RWPE1 (cell line): Measurements from ENCODE around the gene OBP2A.
"Not testable (repeated sequence)": the region's sequence is repeated elsewhere in the genome, so short reads cannot be mapped to it uniquely, and the experiment has no call there.

Experiments
- CTCF ChIA-PET: fragments of 350-600 bp; sonication (Branson Sonifier 250); formaldehyde crosslinking; extraction: SDS; loops from one replicate; lab custom pipeline; 2021; lab: Yijun Ruan, JAX
- POLR2A ChIA-PET: fragments of 400-600 bp; formaldehyde crosslinking; extraction: SDS; loops from one replicate; lab custom pipeline; 2020; ENCODE audit warnings: antibody characterized with exemption; ENCODE audit not compliant: low non-redundant PET; lab: Yijun Ruan, JAX
- DNase-seq: peaks from one replicate; pipeline ENCODE4 v3.0.0; 2012; ENCODE audit warnings: low spot score
- H3K27ac ChIP-seq: fragments of 450-650 bp; 2 replicates; pipeline ENCODE4 v1.5.1; 2017
- CTCF ChIP-seq: fragments of 450-650 bp; conservative IDR thresholded peaks from 2 replicates; pipeline ENCODE4 v1.5.1; 2017; ENCODE audit warnings: low read depth, mild to moderate bottlenecking

OBP2A gene

GRCh38 chr9:135533113-135533512 lies 12.8 kb upstream of the OBP2A start:
- DNase-seq, result no peak
- H3K27ac ChIP-seq, result no peak overlapping the region
- CTCF ChIA-PET, result interaction anchor here (0.6 to 2.0 kb wide), 3 partner anchors 28 to 242 kb away, joined by 3 to 12 read pairs (median 4); no protein-coding TSS in a partner anchor
- no peak for TF ChIP-seq CTCF
- POLR2A ChIA-PET, result no interaction called here

- ChIA-PET POLR2A (no interaction called here), CTCF (interaction anchor here (0.6 to 2.0 kb wide), 3 partner anchors 29 to 243 kb away, joined by 3 to 12 read pairs (median 4); no protein-coding TSS in a partner anchor)
- no peak for DNase-seq
- no peak overlapping the region for H3K27ac ChIP-seq
- TF ChIP-seq CTCF, result no peak
These were observed 12.3 kb upstream of the OBP2A start for GRCh38 chr9:135533674-135534073.

GRCh38 chr9:135534192-135534711 lies 11.7 kb upstream of the OBP2A start:
- DNase-seq, H3K27ac ChIP-seq, POLR2A ChIA-PET: not testable (repeated sequence)
- CTCF ChIA-PET, result interaction anchor here (2.0 kb wide), 1 partner anchor 30 kb away, joined by 12 read pairs; no protein-coding TSS in a partner anchor

GRCh38 chr9:135534826-135535225 lies 11.1 kb upstream of the OBP2A start:
- CTCF ChIA-PET, result interaction anchor here (2.0 kb wide), 1 partner anchor 30 kb away, joined by 12 read pairs; no protein-coding TSS in a partner anchor
- DNase-seq, POLR2A ChIA-PET, H3K27ac ChIP-seq: not testable (repeated sequence)

- POLR2A ChIA-PET, CTCF ChIA-PET, DNase-seq: not testable (repeated sequence)
These were observed 10.3 kb upstream of the OBP2A start for GRCh38 chr9:135535631-135536030.

GRCh38 chr9:135536216-135536615 lies 9.7 kb upstream of the OBP2A start:
- POLR2A ChIA-PET, result no interaction called here
- no peak overlapping the region for H3K27ac ChIP-seq
- no peak for DNase-seq
- CTCF ChIA-PET, result no interaction called here
- TF ChIP-seq CTCF, result no peak

More at GRCh38 chr9:135535631-135536030, 10.3 kb upstream of the OBP2A start:
- not testable (repeated sequence) for H3K27ac ChIP-seq

GRCh38 chr9:135543262-135543894 lies 2.5 kb upstream of the OBP2A start:
- CTCF ChIA-PET, result interaction anchor here (0.7 to 0.8 kb wide), 3 partner anchors 28 to 38 kb away, joined by 3 to 5 read pairs (median 3); no protein-coding TSS in a partner anchor
- DNase-seq, POLR2A ChIA-PET, H3K27ac ChIP-seq: not testable (repeated sequence)

- no peak for TF ChIP-seq CTCF
- DNase-seq, result no peak
- POLR2A ChIA-PET, result no interaction called here
- CTCF ChIA-PET, result no interaction called here
- H3K27ac ChIP-seq, result no peak overlapping the region
These were observed 818 bp upstream of the OBP2A start for GRCh38 chr9:135544981-135545635.

GRCh38 chr9:135546792-135547617 lies 1.1 kb downstream of the OBP2A start:
- H3K27ac ChIP-seq, POLR2A ChIA-PET, DNase-seq: not testable (repeated sequence)
- CTCF ChIA-PET, result interaction anchor here (0.7 kb wide), 1 partner anchor 66 kb away, joined by 4 read pairs; no protein-coding TSS in a partner anchor
